ENCODE data around the gene TOR4A. TPM values are rescaled to one million over a fixed set of nuclear protein-coding genes. Genes with fewer than 3 reads are reported as not detected.
A peak's percentile ranks its signal among the peaks of the same experiment; 100 is the strongest.

The TOR4A gene
- total and polyA plus RNA-seq, 10 of the 15 experiments (the other 5 are each of a cell fraction or from before 2014, with no cell fraction given), result 2.0 to 19.9 (median 3.7) TPM

GRCh38 chr9:137320555-137321384 is 43.2 kb downstream of the TOR4A start:
- ChIA-PET RAD21 (ENCODE audit: unreplicated experiment) (interaction anchor here (0.6 to 1.8 kb wide), 2 partner anchors 19 to 175 kb away, joined by 3 to 6 read pairs; partner anchors contain the start of gene NRARP), POLR2A (no interaction called here), SMC1A (ENCODE audit: uncharacterized antibody, unreplicated experiment) (no interaction called here), CTCF (no interaction called here)
- Histone ChIP-seq H3K4me1 (ENCODE audit: control insufficient read depth, insufficient read depth, low read length) (peaks cover 5% of the 10 kb centered on the region), H3K4me2 (ENCODE audit: control insufficient read depth, insufficient read depth) (peak overlapping the region; percentile 25), H3K27ac (ENCODE audit: control insufficient read depth, insufficient read depth) (no peak overlapping the region), H3K9me3 (replicated peaks; ENCODE audit: control insufficient read depth, insufficient read depth, low read length) (no peaks in the 10 kb centered on the region; the same call in 2 of the 3 replicates), H3K9ac (ENCODE audit: control insufficient read depth, insufficient read depth, low read length) (no peak overlapping the region), H3K4me3 (no peak overlapping the region), H3K36me3 (ENCODE audit: control insufficient read depth in 2 of 2, insufficient read depth in 2 of 2, low read length in 1 of 2) (no peaks in the 10 kb centered on the region), H3K27me3 (replicated peaks in 1 of 2; ENCODE audit: control insufficient read depth in 2 of 2, insufficient read depth in 2 of 2, low read length in 1 of 2) (no peaks in the 10 kb centered on the region), H3K79me2 (ENCODE audit: control insufficient read depth, insufficient read depth, low read length) (no peaks in the 10 kb centered on the region), H2AFZ (ENCODE audit: control insufficient read depth, low read depth, low read length) (peak overlapping the region; percentile 58), H4K20me1 (ENCODE audit: control insufficient read depth, insufficient read depth) (no peaks in the 10 kb centered on the region)
- BruUV-seq (replicated peaks), result no TSS peak
- FAIRE-seq (no peak), DNase-seq (ENCODE audit: low read depth, low spot score) (no peak), ATAC-seq (no peak)
- TF ChIP-seq NR2F1 (conservative IDR thresholded peaks at IDR 0.05), result peak; percentile 77
- peak; percentile 53; the same call in 1 of the 2 replicates for TF ChIP-seq SPI1 (IDR thresholded peaks at IDR 0.05; ENCODE audit: borderline replicate concordance, insufficient read depth, low read depth, low read length)
- no peak for TF ChIP-seq NFIC (IDR thresholded peaks at IDR 0.05; ENCODE audit: low read depth, low read length)
- intact Hi-C loops (cut with micrococcal nuclease; ENCODE audit: unreplicated experiment) (no loop called here), in situ Hi-C loops (cut with MboI) (no loop called here)
- 27% methylated on average over 23 of the region's 24 CpGs for WGBS (ENCODE audit: insufficient coverage, insufficient replicate concordance, low lambda C conversion rate, missing lambda C conversion rate)

DNA sequence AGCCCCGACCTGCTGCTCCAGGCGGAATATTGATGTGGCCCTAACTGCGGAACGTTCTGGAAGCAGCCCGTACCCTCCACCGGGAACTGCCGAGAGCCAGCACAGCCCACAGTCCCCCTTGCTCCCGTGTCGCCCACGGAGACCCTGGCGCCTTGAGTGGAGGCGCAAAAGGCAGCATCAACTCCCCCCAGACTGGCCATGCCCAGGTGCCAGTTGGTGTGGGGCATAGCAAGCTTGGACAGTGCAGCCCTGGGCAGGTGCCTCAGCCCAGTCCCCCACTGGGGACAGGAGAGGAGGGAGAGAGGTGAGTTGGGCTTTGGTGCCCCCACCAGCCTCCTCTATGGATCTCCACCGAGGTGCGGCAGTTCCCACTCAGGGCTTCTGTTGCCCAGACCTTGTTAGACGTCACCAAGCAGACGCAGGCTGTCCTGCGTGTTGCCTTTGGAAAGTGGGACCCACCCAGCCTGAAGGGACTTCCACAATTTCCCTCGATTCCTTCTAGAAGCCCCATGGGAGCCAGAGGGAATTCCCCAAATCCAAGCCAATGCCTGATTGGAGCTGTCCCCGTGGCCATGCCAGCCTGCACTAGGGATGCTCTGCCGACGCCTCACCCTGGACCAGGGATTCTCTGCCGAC is 44.3 kb downstream of the TOR4A start:
- CTCF ChIA-PET, result no interaction called here
- Histone ChIP-seq H3K4me2 (ENCODE audit: control insufficient read depth, insufficient read depth) (no peak overlapping the region), H3K79me2 (ENCODE audit: control insufficient read depth, insufficient read depth, low read length) (no peaks in the 10 kb centered on the region), H3K9ac (ENCODE audit: control insufficient read depth, insufficient read depth, low read length) (no peak overlapping the region), H4K20me1 (ENCODE audit: control insufficient read depth, insufficient read depth) (no peaks in the 10 kb centered on the region), H3K9me3 (replicated peaks; ENCODE audit: control insufficient read depth, insufficient read depth, low read length) (no peaks in the 10 kb centered on the region; the same call in 1 of the 3 replicates), H3K36me3 (ENCODE audit: control insufficient read depth in 2 of 2, insufficient read depth in 2 of 2, low read length in 1 of 2) (no peaks in the 10 kb centered on the region), H3K4me1 (ENCODE audit: control insufficient read depth, insufficient read depth, low read length) (peaks cover 10% of the 10 kb centered on the region), H2AFZ (ENCODE audit: control insufficient read depth, low read depth, low read length) (no peak overlapping the region), H3K27ac (ENCODE audit: control insufficient read depth, insufficient read depth) (no peak overlapping the region), H3K4me3 (no peak overlapping the region), H3K27me3 (replicated peaks in 1 of 2; ENCODE audit: control insufficient read depth in 2 of 2, insufficient read depth in 2 of 2, low read length in 1 of 2) (no peaks in the 10 kb centered on the region)
- in situ Hi-C loops (cut with MboI), result no loop called here
- TF ChIP-seq SMARCA5 (IDR thresholded peaks at IDR 0.05), result no peak
- no peak for TF ChIP-seq CEBPB (IDR thresholded peaks at IDR 0.05; ENCODE audit: borderline replicate concordance in 1 of 2, low read depth in 2 of 2, low read length in 2 of 2)
- no peak for TF ChIP-seq YY1 (IDR thresholded peaks at IDR 0.05; ENCODE audit: low read depth, low read length)
- no peak for TF ChIP-seq STAT3 (IDR thresholded peaks at IDR 0.05; ENCODE audit: low read depth, low read length)
- no peak for TF ChIP-seq SMC3 (IDR thresholded peaks at IDR 0.05; ENCODE audit: borderline replicate concordance, low read length)
- no peak for TF ChIP-seq PRDM15 (CRISPR knock-in tag; IDR thresholded peaks at IDR 0.05)
- no peak for TF ChIP-seq RELA (IDR thresholded peaks at IDR 0.05; ENCODE audit: borderline replicate concordance, partially characterized antibody)
- no peak for TF ChIP-seq MEF2B (IDR thresholded peaks at IDR 0.05; ENCODE audit: partially characterized antibody, poor library complexity, severe bottlenecking)
- no peak for TF ChIP-seq POLR2AphosphoS5 (IDR thresholded peaks at IDR 0.05; ENCODE audit: low read length)
- TF ChIP-seq GATAD2B (conservative IDR thresholded peaks at IDR 0.05; ENCODE audit: low read depth), result no peak
- WGBS (ENCODE audit: insufficient coverage, insufficient replicate concordance, low lambda C conversion rate, missing lambda C conversion rate), result 81% methylated on average over 22 of the region's 22 CpGs
- POLR2A ChIA-PET, result no interaction called here
- SMC1A ChIA-PET (ENCODE audit: uncharacterized antibody, unreplicated experiment), result no interaction called here
- RAD21 ChIA-PET (ENCODE audit: unreplicated experiment), result interaction anchor here (1.8 kb wide), 1 partner anchor 20 kb away, joined by 6 read pairs; the partner anchor contains the start of gene NRARP
- intact Hi-C loops (cut with micrococcal nuclease; ENCODE audit: unreplicated experiment), result no loop called here
- BruUV-seq (replicated peaks), result no TSS peak
- FAIRE-seq (no peak), ATAC-seq (no peak), DNase-seq (ENCODE audit: low read depth, low spot score) (no peak)

Data from GM12878 (cell line).